Activated CD8-positive, alpha-beta memory T cell treated with anti-CD3 and anti-CD28 coated beads for 24 hours (primary cell): ENCODE results near the gene CAPN10.
A peak's percentile ranks its signal among the peaks of the same experiment; 100 is the strongest.

Experiments
- DNase-seq: peaks from one replicate; pipeline ENCODE4 v3.0.0-alpha.2; 2020

Gene CAPN10

DNA sequence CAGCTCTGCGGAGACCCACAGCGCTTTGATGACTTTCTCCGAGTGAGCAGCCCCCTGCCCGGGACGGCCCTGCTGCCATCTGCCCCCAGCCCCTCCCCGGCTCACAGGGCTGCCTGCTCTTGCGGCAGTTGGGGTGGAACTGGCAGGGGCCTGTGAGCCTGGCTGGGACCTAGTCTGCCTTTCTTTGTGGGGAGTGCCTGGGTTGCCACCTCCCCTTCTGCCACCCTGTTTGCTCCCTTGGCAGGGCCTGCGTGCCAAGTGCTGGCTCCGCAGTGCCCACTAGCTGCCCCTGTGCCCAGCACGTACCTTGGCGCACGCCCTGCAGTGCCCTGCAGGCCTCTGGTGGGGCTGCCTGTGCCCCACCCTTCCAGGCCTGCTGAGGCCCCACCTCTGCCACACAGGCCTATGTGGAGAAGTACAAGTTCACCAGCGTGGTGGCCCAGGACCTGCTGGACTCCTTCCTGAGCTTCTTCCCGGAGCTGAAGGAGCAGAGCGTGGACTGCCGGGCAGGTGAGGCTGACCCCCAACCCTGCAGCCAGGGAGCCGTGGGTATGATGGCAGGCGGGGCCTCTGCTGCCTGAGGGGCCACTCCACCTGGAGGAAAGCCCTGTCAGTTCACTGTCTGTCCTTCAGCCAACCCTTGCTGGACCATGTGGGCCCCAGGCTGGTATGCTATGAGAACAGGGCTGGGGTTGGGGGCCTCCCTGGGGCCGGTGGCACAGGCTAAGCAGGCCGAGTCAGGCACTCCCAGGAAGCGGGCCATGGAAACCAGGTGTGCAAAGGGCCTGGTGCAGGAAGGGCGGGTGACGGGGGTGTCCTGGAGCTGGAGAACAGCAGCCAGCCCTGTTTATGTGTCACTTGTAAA is 11.2 kb upstream of the CAPN10 start:
- no peak for DNase-seq

DNA sequence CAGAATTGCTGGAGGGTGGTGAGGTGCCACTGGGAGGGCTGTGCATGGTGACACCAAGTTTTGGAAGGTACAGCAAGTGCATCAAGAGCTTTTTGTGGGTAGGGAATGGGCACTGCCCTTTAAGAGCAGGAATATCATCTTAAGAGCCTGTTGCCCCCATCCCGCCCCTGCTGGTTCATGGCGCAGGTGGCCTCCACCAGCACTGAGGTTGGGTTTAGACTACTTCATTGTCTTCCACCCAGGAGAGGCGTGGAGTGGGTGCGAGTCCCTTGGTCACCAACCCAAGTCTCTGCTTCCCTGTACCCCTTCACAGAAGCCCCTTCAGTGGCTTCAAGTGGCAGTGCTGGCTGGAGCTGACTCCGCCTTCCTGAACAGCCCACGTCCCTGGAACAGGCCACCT is 10.5 kb upstream of the CAPN10 start:
- no peak for DNase-seq

DNA sequence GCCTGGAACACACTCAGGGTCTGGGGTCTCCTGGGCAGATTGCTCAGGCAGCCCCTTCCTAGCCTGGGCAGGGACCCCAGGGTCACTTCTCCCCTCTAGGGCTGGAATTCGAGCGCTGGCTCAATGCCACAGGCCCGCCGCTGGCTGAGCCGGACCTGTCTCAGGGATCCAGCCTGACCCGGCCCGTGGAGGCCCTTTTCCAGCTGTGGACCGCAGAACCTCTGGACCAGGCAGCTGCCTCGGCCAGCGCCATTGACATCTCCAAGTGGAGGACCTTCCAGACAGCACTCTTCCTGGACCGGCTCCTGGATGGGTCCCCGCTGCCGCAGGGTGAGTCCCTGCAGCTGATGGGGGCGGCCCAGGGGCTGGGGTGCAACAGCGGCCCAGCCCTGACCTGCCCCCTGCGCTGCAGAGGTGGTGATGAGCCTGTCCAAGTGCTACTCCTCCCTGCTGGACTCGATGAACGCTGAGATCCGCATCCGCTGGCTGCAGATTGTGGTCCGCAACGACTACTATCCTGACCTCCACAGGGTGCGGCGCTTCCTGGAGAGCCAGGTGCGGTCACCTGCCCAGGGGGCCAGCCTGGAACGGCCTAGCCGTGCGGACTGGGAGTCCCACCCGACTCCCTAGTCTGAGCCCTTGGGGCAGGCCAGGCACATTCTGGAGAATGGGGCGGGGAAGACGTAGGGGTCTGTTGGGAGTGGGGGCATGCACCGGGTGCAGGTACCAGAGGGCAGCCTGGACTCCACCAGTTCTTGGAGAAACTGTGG is 9.9 kb upstream of the CAPN10 start:
- no peak for DNase-seq

DNA sequence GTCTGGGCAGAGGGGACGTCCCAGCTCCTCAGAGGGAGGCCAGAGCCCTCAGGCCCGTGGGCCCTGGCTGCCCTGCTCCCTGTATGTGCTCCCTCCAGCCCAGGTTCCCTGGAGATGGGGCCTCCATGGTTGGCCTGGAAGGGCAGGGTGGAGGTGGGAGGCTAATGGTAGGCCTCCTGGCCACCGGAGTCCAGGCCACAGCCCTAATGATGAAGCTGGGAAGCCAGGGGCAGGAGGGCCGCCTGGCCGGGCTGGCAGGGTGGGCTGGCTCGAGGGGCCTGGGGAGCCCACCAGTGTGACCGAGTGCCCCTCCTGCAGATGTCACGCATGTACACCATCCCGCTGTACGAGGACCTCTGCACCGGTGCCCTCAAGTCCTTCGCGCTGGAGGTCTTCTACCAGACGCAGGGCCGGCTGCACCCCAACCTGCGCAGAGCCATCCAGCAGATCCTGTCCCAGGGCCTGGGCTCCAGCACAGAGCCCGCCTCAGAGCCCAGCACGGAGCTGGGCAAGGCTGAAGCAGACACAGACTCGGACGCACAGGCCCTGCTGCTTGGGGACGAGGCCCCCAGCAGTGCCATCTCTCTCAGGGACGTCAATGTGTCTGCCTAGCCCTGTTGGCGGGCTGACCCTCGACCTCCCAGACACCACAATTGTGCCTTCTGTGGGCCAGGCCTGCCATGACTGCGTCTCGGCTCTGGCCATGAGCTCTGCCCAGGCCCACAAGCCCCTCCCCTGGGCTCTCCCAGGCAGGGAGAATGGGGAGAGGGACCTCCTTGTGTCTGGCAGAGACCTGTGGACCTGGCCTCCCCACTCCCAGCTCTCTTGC is 9.0 kb upstream of the CAPN10 start:
- no peak for DNase-seq

DNA sequence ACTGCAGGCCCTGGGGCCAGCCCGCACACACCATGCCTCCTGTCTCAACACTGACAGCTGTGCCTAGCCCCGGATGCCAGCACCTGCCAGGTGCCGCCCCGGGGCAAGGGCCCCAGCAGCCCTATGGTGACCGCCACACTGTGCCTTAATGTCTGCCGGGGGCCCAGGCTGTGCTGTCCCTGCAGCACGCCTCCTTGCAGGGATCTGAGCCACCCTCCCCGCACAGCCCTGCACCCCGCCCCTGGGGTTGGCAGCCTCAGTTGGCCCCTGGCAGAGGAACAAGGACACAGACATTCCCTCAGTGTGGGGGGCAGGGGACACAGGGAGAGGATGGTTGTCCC is 8.5 kb upstream of the CAPN10 start:
- DNase-seq = no peak

DNA sequence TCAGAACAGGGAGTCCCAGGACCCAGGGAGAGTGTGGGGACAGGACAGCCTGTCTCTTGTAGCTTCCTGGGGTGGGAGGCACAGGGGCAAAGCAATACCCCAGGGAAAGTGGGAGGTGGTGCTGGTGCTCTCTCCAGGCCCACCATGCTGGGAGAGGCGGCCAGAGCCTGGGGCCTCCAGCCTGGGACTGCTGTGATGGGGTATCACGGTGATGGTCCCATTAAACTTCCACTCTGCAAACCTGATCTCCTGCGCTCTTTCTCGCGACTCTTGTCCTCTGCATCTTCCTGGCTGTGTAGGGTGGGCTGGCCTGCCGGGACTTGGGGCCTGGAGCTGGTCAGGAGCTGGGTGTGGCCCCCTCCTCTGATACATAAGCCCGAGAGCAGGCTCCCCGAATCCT is 8.0 kb upstream of the CAPN10 start:
- DNase-seq = no peak

DNA sequence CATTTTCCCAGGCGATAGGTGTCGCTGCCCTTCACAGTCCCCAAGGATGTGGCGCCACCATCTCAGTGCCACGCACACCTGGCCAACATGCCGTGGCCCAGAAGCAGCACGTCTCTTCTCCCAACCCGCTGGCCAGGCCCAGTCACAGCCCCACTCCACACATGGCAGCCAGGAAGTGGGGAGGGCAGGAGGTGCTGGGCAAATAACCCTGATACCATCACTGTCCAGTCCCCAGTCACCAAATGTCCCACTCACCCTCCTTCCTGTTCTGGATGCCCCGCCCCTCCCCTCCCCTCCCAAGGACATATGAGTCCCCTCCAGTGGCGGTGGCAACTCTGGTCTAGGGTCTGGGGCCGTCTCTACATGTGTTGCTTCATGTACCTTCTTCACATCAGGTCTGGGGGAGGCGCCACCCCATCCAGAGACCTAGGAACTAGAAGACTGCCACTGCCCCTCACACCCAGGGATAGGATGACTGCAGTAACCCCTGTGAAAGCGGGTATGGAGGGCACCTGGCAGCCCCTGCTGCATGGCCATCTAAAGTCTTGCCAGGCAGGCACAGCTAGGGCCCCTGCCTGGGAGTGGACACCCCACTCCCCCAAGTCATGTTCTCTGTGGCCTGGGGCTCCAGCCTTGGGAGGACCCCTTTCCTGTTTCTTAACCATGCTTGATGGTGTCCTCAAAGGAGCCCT is 7.3 kb upstream of the CAPN10 start:
- no peak for DNase-seq

DNA sequence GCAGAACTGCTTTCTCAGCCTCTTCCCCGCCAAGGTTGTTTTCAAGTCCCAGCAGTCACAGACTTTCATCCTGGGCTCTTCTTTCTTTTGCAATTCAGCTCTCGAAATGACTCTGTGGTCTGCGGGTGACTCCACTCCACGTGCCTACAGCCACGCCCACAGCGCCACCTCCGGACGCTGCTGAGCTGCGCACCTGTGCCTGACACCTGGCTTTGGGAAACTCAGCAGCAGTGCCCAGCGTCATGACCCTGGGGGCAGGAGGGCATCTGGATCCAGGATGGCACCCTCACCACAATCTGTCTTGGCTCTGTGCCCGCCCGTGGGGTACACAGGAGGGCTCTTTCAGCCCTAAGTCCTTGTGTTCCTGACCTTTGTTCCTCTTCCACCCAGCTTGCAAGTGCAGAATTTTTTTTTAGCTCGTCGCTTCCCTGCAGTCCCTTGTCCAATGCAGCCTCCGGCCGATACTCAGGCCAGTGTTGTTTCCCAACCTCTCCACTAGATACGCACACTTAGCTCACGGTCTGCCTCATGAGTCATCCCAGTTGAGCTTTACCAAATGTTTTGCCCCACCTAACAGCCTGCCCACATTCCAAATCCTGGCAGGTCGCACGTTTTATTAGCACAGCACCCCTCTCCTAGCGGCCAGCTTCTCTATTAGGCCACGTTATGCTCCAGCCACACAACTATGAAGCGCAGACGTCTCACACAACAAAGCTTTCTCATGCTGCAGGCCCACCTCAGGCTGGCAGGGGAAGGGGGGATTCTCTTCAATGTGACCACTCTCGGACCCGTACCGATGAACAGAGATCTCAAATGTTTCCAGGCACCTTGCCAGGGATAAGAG is 6.5 kb upstream of the CAPN10 start:
- peak; percentile 79 for DNase-seq

DNA sequence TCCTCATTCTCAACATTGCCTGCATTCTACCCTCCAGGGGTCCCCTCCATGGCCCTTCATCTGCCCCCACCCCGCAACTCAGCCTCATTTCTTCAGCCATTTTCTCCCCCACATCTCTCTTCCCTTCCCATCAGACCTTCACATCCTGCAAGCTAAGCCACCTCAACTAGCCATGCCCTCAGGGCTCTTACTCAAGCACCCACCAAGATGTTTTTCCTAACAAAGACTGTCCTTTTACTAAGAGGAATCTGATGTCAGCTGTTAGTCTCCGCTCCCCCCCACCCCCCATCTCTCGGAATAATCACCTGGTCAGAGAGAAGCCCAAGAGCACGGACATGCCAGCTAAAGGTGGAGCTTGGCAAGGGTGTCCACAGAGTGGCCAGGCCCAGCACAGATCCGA is 4.7 kb upstream of the CAPN10 start:
- DNase-seq = no peak

DNA sequence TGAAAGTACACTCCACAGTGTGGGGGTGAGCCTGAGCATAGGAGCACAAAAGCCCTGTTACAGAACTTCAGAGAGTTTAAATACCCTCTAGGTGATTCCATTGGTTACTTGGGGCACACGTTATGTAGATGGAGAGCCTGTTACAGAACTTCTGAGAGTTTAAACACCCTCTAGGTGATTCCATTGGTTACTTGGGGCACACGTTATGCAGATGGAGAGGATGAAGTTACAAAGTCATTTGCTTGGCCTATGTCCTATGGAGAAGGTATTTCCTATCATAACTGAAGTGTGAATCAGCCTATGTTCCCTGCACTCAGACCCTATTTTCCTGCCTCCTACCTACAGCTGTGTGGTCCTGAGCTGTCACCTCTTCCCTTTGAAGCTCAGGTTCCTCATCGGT is 3.8 kb upstream of the CAPN10 start:
- DNase-seq = no peak

DNA sequence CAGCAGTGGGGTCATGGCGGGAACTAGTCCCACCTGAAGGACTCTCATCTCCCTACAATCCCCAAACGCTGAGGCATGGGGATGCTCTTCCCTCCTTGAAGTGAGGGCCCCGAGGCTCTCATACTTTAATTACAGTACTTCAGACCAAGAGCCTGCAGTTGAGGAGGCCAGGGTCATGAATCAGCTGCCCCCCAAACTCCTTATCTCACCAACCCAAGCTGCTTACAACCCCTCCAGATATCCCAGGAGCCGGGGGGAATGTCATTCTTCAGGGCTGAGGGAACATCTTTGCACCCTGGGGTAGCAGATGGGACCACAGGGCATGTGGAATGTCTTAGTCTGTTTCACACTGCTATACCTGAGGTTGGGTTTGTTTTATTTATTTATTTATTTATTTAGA is 2.8 kb upstream of the CAPN10 start:
- no peak for DNase-seq

DNA sequence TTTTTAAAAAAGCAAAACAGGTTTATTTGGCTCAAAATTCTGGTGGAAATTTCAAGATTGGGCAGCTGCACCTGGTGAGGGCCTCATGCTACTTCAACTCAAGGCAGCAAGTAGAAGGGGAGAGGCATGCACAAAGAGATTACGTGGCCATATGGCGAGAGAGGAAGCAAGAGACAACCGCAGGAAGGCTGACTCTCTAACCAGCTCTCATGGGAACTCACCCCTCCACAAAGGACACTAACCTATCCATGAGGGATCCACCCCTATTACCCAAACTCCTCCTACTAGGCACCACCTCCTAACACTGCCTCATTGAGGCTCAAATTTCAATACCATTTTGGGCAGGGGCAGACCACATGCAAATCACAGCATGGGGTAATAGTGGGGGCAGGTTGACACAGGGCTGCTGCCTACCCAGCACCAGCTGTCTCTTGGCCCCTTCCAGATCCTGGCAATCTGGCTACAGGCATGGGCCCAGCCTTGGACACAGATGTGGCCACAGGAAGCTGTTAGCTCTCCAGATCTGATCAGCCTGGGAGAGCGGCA is 2.0 kb upstream of the CAPN10 start:
- no peak for DNase-seq

DNA sequence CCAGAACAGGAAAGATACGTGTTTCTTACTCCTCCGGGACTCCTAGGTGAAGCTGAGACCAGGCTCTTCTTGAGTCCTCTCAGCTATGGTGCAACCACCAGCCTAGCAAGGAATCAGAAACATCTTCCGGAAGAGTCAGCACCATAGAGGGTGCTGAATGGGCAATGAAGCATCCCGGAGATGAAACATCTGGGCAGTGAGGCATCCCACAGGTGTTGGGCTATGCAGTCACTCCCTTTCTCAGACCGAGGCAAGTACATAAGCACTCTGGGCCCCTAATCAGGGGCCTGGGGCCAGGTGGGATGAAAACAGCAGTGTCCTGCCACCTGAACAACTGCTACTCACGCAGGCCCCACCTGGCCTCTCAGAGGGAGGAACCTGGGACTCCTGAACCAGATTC is 1.4 kb upstream of the CAPN10 start:
- DNase-seq = no peak

DNA sequence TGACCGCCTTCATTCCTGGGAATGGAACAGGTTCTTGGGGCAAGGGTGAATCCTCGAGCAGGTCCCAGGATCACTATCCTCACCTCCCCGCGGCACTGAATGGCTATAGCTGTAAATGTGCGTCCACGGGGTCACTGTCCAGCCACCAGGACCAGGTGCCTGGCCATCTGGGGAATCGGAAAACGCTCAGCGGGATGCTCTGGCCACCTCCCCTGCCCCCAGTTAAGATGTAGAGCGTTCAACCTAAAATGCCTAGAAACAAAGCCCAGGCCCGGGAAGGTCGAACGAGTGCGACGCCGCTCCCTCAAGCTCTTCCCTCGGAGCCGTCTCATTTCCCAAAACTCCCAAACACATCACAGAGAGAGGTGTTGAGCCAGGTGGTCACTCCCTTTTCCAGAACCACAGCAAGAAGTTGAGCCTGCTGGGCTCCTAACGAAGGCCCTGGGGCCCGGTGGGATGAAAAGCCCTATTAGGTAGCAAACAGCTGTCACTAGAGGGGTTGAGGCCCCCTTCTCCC is 795 bp upstream of the CAPN10 start:
- DNase-seq = no peak

DNA sequence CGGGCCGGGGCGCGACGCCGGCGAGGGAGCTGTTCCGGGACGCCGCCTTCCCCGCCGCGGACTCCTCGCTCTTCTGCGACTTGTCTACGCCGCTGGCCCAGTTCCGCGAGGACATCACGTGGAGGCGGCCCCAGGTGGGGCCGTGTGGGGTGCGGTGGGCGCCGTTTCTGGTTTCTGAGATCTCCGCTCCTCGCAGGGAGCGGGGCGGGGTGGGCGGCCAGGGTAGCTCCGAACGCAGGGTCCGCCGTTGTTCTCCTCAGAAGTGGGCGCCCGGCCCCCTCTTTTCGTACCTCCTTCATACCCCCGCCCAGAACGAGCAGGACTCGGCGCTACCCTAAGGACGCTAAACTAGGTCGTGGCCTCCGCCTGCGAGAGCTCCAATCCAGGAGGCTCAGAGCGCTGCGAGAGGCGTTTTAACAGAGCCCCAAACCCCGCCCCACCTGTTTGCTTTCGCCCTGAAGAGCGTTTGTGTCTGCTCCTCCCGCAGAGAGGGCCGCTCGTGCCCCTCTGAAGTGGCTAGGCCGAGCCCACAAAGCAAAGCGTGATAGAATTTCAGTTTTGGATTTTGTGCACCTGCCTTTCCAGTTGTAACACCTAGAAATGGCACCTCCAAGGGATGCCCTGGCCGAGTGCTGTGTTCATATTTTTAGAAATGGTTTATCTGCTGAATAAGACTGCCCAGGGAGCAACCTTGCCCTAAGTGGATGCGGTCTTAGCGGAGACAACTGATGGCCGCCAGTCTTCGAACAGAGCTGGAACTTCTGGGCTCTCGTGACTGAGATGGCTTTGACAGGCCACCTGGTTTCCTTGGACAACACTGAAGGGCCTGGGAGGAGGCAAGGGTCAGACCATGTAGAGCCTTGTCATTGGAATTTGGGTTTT is 626 bp downstream of the CAPN10 start:
- DNase-seq = peak; percentile 80

DNA sequence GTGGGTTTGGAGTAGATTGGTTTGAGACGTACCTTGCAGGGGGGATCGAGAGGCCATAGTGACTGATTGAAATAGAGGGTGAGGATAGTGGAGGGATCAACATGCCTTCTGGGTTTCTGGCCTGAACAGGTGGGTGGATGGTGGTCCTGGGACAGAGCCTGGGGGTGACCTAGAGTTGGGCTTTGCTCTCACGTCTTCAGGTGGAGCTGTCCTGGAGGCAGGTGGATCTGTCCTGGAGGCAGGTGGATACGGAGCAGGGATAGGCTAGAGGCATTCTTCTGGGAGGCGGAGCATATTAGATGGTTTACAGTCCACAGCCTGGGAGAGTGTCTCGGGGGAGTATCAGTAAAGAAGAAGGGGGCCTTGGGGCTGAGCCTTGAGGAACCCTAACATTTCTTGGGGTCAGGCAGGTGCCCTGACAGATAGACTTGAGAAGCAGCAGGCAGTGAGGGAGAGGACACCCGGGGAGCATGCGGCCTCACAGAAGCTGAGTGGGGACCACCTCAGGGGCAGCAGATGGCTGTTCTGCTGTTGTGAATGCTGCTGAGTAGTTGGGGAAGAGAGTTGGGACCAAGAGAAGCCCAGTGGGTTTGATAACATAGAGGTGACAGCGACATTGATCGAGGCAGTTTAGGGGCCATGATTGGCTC is 1.6 kb downstream of the CAPN10 start:
- DNase-seq = no peak

DNA sequence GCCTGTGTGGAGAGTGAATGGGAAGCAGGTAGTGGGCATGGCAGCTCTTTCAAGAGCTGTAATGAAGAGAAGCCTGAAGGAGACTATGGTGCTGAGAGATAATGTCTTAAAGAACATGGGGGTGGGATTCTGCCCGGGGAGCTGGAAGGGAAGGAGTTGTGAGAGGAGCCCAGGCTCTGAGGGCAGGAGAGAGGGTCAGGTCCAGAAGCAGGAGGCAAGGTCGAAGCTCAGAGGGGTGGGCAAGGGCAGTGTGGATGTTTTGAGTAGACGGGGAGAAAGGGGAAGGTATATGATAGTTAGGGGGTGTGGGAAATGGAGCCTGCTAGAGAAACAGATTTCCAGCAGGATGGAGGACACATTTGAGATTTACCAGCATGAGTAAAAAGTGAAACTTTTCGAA is 2.1 kb downstream of the CAPN10 start:
- no peak for DNase-seq

DNA sequence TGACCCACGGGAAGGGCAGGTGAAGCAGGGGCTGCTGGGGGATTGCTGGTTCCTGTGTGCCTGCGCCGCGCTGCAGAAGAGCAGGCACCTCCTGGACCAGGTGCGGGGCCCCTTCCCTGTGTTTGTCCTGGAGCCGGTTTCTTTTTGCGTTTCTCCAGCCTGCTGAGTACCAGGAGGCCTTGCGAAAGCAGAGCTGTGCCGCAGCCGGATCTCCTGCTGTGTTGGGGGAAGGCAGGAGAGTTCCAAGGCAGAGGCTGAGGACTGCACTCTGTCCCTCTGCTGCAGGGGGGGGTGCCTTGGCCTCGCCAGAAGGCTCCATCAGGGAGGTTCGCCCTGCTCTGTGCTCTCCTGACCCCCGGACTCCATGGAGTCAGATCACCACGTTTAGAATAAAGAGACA is 2.8 kb downstream of the CAPN10 start:
- DNase-seq = no peak

DNA sequence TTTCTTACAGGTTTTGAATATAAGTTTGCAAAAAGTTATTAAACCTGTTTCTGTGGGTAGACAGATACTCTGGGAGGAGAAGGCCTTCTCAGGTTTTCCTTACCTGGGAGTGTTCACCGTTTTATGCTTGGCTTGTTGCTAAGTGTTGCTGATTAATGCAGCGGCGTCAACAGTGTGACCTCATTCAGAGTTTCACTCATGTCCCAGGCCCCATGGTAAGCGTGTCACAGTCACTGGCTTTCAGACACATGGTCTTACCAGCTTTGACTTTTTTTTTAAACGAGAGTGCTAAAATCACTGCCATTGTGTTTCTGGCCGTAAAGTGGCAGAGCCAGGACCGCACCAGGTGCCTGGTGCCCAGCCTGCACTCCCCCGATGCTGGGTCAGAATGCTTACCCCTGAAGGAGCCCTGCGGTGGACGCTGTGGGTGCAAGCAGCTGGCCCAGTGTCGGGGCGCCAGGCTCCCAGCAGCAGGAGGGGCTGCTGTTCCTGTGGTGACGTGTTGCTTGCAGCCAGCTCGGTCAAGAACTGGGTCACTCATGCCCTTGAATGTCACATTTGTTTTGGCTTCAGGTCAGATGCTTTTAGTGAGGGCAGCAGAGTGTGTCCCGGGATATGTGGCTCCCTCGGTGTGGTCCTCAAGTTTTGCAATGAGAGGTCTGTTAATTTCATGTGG is 3.5 kb downstream of the CAPN10 start:
- DNase-seq = no peak
